ENCODE data around the gene TMEM200A.

TMEM200A gene

DNA sequence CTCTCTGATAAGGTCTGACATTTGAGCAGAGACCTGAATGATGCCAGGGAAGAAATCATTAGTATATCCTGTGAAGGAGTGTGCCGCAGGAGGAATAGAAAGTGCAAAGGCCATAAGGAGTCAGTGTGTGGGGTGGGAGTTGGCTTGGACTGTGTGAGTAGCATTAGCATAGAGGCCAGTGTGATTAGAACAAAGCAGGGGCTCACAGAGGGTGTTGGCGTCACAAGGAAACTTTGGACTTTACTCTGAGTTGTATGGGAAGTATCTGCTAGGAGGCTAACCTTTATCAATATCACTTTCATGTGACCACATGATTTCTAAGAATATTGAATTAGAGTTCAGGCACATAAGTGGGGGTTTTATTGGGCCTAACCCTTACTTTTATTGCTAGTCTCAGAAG, 12.1 kb downstream of the TMEM200A start:
- no peak for DNase-seq (ENCODE audit: low read depth)

DNA sequence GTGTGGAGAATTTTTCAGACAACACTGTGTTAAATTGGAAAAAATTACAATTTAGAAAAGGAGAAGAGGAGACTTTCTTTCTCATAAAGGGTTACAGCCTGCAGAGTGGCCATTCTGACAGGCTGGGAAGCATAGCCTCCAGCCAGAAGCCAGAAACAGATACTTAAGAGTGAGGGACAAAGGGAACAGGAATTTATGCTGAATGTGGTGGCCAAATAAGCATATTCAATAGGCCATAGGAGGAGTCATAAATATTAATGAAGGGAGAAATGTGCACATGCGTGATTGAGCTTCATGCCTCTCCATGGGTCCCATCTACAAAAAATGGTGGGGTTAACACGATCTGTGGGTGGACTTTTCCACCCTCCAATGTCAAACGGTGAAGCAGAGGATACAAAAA, 13.4 kb downstream of the TMEM200A start:
- DNase-seq (ENCODE audit: low read depth) = no peak

DNA sequence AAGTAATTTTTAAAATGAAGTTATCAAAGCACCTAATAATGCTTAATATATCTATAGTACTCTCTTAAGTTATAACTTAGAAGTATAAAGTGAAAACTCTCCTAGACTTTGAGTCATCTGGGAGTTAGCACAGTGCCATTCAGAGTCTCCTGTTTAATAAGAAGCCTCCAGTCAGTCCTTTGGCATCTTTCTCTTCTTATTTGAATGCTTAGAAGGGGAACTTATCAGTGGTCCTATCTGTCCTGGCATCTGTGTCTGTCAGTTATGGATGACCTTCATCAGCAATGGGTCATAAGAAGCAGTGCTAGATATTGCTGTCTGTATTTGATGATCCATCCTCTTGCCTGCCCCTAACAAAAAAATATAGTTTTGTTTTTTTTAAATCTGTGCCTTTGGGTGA, 15.2 kb downstream of the TMEM200A start:
- DNase-seq (ENCODE audit: low read depth) = no peak

DNA sequence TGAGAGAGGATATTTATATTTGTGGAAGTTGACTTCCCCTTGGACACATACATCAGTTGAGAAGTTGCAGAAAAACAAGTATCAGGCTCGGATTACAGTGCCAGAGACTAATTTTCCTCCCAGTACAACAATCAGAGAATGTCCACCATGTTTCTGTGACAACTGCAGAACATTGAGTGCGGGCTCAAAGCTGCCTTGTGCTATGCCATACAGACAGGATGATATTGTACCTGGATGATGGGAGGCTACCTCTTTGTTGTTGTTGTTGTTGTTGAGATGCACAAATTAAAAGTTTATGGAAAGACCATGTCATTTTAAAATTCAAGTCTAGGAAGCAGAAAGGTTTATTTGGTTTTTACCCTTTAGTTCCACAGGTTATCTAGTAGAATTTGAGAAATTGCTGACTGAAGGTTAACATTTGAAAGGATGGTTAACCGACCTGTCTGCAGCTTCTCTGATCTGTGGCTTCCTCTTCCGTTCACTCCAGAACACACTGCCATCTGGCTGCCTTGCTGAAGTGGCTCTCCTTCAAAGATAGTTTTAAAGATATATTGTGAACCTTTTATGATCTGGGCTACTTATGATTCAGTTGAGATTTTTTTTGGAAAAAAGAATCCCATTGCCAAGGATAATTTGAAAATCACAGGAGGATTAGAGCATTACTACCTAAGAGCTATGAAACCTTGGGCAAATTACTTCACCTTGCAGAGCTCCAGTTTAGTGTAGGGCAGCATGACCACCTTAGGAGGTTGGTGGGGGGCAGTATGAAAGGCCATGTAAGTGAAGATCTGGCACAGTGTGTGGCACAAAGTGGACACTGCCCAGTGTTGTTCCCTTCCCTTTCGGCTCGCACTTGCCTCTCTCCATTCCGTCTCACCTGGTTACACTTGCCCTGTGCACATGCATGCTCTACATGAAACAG, 15.9 kb downstream of the TMEM200A start:
- DNase-seq (ENCODE audit: low read depth) = no peak

DNA sequence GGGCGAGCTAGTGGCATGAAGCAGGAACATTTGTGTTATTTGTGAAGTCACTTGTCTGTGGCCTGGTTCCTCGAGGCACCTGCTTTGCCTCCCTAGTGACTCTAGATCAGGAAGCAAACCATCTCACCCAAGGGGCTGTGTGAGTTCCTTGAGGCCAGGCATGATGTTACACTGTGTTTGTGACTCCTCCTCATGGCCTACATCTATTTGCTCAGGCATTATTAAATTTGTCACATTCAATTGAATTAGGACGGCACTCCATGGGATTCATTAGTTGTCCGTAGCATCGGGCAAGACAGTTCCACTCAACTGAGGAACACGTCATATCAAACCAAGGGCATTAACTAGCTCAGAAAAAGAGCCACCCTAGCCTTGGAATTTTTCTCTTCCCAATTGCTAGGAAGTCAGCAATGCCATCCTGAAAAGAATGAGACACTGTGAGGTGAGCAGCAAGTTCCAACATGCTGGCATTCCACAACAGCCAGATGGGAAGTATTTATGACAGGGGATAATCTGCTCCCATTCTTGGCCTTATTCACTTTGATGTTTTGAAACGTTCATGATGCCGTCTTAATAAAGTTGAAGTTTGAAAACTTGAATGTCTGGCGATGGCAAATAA, 17.2 kb downstream of the TMEM200A start:
- DNase-seq (ENCODE audit: low read depth) = no peak

DNA sequence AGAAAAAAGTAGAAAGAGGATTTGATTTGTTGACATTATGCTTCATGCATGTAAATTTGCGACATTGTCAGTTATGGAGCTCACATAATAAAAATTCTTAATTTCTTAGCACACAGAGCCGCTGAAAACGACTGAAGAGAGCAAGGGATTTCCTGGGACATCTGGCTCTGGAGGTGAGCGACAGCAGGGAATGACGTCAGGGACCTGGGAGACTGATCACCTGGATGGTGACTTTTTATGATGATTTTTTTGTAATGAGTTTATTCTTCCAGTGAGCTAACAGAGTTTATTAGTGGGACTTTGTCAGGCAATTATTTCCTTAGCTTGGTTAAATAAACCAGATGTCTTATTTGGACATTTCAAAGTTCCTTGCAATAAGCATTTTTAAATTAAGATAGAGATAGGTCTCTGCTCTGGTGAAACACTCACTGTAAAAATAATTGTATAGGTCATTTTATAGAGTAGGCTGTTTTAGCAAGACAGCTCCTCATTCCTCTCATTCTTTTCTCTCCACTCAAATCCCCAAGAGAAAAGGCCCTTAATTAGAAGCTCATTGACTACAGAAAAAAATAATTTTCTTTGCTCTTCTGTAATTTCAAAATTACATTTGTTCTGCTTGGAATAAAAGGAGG, 19.4 kb downstream of the TMEM200A start:
- DNase-seq (ENCODE audit: low read depth) = no peak

DNA sequence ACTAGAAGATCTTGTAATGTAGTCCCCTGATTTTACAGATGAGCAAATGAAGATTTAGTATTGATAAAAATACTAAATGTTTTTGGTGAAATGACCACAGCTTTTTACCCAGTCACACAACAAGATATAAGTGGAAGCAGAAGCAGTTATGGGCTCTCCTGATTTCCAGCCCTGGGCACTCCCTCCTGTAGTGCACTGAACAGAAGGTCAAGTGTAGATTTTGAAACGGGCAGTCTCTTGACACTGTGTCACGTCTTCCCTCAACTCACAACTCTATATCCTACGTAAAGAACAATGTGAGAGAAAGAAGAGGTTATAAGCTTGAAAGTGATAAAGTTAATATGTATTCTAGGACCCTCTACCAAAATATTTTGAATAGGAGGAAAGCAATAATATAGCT, 23.3 kb downstream of the TMEM200A start:
- no peak for DNase-seq (ENCODE audit: low read depth)

DNA sequence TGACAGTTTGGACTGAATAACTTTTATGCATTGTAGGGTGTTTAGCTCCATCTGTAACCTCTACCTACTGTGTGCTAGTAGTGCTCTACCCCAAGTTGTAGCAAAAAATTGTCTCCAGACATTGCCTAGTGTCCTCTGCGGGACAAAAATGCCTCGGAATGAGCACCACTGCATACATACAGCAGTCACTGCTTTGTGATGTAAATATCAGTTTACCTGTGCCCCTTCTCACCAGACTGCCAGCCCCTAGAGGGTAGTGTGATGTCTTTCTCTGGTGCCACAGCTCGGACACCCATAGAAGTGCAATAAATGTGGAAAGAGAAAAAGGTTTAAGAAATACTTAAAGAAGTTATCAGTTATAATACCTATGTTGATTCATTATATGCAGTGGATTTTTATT, 25.1 kb downstream of the TMEM200A start:
- DNase-seq (ENCODE audit: low read depth) = no peak

DNA sequence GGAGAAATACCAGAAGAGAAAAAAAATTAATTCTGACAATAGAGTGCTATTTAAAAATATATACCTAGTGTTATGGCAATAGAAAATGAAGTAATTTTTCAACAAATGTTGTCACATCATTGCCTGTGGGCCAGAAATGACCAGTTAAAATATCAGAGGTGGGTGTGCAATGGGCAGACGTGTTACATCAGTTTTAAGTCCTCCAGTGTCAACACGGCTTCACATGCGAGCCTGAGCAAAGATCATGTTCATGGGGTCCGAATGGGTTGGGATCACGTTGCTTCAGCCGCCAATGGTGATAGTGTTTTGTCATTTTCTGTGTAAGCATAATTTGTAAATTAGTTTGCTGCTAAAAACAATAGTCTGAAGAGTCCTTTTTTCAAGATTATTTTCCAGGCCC, 27.5 kb downstream of the TMEM200A start:
- no peak for DNase-seq (ENCODE audit: low read depth)

DNA sequence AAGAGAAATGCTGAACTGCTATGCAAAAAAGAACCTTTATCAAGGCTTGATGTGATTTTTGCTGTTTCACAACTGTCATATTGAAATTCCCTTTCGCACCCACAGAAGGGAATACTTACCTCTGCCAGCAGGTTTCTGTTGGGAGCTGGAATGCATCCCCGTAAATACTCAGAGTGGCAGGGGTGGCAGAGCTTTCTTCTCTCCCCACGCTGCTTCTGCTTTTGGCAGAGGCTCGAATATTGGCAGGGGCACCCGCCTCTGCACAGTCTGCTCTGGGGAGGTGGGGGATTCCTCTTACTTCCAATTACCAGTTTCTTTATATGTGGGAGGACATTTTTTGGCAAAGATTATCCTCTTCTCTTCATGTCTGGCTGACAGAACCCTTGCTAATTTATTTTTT, 28.4 kb downstream of the TMEM200A start:
- no peak for DNase-seq (ENCODE audit: low read depth)

DNA sequence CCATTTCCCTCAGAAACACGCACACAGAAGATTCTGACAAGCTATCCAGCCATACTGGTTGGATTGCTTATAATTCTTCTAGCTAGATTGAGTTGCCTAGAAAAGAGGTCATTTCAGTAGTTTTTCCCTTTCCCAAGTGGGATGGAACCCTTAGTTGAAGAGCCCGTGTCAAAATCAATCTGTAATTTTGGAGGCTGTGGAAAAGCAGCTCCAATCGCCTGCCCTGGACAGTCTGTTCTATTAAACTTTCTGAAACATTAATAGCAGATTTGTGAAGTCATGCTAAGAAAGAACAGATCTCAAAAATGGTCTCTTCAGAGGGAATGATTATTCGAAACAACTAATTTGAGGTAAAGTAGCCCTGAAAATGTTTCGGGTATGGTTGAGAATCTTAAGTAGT, 29.3 kb downstream of the TMEM200A start:
- no peak for DNase-seq (ENCODE audit: low read depth)

DNA sequence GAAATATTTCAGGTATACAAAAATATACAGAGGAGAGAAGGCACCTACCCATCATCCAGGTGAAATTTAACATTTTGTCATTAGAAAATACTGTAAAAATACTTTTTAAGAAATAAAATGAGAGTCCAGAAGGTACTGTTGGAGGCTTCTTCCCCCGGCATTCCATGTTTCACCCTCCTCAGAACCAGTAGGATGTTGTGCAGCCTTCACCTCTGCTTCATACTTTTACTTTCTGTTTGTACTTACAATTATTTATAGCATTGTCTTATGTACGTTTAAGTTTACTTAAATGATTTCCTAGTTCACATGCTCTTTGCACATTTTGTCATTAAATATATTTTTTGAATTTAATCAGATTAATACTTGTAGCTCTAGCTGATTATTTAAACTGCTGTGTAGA, 30.9 kb downstream of the TMEM200A start:
- DNase-seq (ENCODE audit: low read depth) = peak; percentile 35

DNA sequence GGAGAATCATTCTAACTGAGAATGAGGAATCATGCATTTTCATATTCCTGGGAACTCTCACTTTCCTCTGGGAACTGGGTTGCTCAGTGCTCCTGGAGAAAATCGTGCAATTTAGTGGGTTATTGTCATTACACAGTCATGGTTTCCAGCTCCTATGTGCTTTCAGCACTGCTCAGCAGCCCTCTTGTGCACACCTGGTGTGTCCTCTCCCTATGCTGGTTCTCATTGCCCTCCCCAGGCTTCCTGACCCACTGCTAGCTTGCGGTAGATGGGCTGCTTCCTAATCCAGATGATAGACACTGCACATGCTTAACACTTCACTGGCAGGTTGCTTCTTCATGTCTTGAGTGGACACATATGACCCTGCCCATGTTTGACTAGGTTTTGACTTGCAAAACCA, 39.7 kb downstream of the TMEM200A start:
- no peak for DNase-seq (ENCODE audit: low read depth)

DNA sequence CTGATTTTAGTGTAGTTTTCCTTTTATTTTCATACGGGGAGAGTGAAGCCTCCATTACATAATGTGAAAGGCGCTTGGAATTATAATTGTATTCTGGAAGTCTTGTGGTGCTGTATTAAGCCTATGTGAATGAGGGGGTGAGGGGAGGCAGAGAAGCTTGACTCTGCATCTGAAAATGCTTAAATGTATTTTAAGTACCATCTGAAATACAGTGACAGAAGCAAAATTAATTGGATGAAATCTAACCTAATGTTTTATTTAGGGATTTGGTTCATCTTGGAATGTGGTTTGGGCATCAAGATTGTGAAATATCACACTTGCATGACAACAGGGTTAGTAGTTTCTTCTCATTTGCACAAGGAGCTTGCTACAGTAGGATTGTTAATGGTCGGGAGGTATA, 41.2 kb downstream of the TMEM200A start:
- DNase-seq (ENCODE audit: low read depth) = no peak

DNA sequence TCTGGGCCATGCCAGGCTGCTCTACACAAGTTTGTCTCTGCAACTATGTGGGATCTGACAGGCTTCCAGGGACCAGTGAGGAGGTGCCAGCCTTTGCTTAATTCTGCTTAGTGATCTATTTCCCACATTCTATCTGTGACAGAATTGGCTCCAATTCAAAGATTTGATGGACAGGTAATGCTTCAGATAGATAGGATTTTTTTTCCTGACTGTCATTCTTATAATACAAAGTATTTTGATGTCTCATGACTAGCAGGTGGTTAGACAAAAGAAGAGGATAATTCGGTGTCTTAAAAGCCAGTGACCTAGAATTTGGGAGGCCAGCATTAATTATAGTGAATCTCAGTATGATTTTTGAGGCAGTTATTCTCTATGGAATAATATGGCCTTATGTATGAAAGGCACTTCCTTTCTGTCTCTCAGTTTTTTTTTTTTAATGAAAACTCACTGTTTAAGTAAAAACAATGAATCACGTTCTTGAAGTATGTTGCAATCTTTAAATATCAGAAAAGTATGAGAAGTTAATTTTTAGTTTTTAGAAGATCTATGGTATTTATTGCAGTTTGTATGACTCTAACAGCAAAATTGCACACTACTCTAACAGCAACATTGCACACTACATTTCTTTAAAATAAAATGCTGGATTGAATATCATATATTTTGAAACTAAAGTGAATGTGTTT, 43.7 kb downstream of the TMEM200A start:
- peak; percentile 66 for DNase-seq (ENCODE audit: low read depth)

DNA sequence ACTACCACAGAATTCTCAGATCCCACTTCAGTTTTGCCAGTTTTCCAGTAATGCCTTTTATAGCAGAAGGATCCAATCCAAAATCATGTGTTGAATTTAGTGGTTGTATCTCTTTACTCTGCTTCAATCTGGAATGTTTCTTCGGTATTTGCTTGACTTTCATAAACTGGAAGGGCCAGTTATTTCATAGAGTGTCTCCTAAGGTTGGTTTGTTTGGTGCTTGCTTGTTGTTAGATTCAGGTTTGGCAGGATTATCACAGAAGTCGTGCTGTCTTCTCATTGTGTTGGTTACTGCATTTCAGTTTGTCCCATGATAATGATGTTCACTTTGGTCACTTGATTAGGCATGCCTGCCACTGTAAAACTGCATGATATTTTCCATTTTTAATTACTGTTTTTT, 45.7 kb downstream of the TMEM200A start:
- no peak for DNase-seq (ENCODE audit: low read depth)

DNA sequence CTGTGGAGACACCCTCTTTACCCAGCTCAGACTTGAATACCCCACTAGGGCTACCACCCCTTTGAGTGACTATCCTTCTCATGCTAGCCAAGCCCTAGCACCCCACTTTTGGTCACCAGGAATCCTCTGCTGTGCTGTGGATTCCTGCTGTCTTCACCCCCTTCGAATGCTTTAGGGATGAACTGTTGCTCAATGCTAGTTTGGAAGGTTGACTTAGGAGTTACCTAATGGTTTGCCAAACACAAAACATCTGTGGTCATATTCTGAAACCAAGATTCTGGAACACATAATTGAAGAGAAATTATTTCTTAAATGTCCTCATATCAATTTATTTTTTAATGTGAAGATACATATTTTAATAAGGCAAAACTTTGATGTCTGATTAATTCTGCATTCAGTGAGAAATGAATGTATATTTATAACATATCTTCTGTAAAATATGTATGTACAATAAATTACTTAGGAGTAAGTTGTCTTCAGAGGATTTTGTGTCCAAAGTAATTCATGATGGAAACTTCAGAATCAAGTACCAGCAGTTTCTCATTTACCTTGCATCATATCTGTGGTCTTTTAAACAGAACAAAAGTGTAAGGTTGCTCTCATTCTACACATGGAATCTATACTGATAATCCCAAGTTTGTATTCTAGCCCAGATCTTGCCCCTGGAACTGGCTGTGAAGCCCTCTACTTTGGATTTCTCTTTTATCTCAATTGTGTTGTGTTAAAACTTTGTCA, 46.9 kb downstream of the TMEM200A start:
- DNase-seq (ENCODE audit: low read depth) = no peak

DNA sequence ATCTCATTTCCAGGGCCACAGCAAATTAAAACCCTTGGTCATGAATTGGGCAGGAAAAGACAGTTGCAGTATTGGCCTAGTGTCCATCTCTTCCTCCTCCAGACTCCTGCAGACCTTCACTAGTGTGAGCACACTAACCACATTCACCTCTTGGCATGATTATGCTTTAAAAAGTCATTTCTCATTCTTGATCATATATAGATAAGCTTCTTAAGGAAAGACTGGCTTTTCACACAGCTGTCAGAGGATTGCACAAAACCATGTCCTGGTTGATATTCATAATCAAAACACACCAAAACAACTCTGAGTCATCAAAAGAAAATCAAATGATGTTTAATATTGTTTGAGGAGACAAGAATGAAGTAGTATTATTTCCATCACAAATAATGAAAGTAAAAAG, 52.1 kb downstream of the TMEM200A start:
- DNase-seq (ENCODE audit: low read depth) = peak; percentile 80

DNA sequence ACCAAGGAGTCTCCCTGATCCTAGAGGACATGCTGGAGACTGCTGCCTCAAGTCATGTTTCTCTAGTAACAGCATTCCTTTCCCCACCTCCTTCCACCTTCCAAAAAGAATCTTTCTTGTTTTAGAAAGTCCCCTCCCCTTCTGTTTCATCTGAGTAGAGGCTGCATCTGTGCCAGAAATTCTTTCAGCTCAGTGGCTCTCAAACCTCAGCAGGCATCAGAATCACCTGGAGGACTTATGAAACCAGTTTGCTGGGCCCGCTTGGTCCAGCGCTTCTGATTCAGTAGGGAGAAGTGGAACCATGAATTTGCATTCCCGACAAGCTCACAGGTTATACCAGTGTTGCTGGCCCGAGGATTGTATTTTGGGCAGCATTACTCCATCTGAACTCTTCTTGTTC, 55.1 kb downstream of the TMEM200A start:
- peak; percentile 24 for DNase-seq (ENCODE audit: low read depth)

DNA sequence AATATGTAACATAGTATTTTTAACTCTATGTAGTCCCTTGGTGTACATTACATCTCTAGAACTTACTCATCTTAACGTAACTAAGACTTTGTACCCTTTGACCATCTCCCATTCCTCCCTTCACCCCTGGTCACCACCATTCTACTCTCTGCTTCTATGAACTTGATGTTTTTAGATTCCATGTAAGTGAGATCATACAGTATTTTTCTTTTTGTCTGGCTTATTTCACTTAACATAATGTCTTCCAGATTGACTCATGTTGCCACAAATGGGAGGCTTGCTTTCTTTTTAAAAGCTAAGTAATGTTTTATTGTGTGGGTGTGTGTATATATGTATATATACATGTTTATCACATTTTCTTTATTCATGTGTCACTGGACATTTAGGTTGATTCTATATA, 55.8 kb downstream of the TMEM200A start:
- peak; percentile 90 for DNase-seq (ENCODE audit: low read depth)

DNA sequence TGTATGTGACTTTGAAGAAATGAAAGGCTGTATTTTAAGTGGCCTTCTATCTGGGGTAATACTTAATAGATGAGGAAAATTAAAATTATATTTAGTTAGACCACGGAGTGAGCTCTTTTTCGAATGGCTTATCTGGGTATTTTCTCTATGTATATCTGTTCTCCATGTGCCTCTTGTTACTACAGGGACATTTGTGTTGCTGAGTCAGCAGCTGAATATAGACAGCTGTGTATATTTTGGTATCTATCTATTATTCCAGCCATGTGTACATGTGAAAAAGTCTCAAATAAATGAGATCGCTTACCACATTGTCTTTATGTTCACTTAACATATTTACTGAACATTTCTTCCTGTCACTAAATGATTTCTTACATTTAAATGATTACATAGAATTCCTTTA, 57.2 kb downstream of the TMEM200A start:
- DNase-seq (ENCODE audit: low read depth) = no peak

DNA sequence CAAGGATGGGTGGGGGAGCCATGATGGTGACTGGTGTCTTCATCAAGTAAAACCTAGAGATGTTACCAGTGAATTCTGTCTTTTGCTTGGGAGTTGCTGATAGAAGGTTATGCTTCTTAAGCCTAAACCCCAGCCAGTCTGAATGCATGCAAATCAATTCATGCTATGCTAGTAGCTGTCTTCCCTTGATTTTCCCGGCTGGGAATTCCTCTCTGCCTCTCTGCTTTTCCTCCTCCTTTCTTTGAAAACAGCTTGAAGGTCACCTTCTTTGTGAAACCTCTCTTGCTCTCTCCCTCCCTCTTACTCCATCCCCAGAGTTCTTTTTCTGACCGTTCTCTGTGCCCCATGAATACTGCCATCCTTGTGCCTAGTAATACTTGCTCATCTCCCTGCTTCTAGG, 58.9 kb downstream of the TMEM200A start:
- DNase-seq (ENCODE audit: low read depth) = no peak

Measured in ELR (cell line).